Hepatic stellate cell (primary cell): ENCODE measurements around the gene PCDHB1.
A peak's percentile ranks its signal among the peaks of the same experiment; 100 is the strongest.

Experiments used
- DNase-seq: peaks from one replicate; pipeline ENCODE4 v3.0.0; 2011; ENCODE audit warnings: low spot score

PCDHB1 gene

GRCh38 chr5:141050622-141051520 is at the start of gene PCDHB1:
PCDHB1 (plus strand) TSS chr5:141051374; CDS start chr5:141051471, 97 bp downstream.
- DNase-seq: no peak

- DNase-seq: no peak
Observed at GRCh38 chr5:141001446-141001843, 49.7 kb upstream of the PCDHB1 start.

- no peak for DNase-seq
Observed at GRCh38 chr5:141001844-141002604, 49.1 kb upstream of the PCDHB1 start.

- no peak for DNase-seq
Observed at GRCh38 chr5:141002605-141002965, 48.6 kb upstream of the PCDHB1 start.

GRCh38 chr5:141003031-141003430 is 48.1 kb upstream of the PCDHB1 start:
- no peak for DNase-seq

- DNase-seq: no peak
Observed at GRCh38 chr5:141003791-141004611, 47.2 kb upstream of the PCDHB1 start.

- DNase-seq: no peak
Observed at GRCh38 chr5:141007791-141008190, 43.4 kb upstream of the PCDHB1 start.

GRCh38 chr5:141010047-141010793 is 41.0 kb upstream of the PCDHB1 start:
- DNase-seq: no peak

GRCh38 chr5:141017943-141018342 is 33.2 kb upstream of the PCDHB1 start:
- DNase-seq: no peak

GRCh38 chr5:141022384-141022783 is 28.8 kb upstream of the PCDHB1 start:
- no peak for DNase-seq

GRCh38 chr5:141031006-141031405 is 20.2 kb upstream of the PCDHB1 start:
- DNase-seq: no peak

GRCh38 chr5:141032626-141033025 is 18.5 kb upstream of the PCDHB1 start:
- DNase-seq: no peak

GRCh38 chr5:141039061-141039460 is 12.1 kb upstream of the PCDHB1 start:
- DNase-seq: no peak

- no peak for DNase-seq
Observed at GRCh38 chr5:141039517-141039916, 11.7 kb upstream of the PCDHB1 start.

GRCh38 chr5:141040093-141040770 is 10.9 kb upstream of the PCDHB1 start:
- no peak for DNase-seq

GRCh38 chr5:141040771-141041426 is 10.3 kb upstream of the PCDHB1 start:
- DNase-seq: peak; percentile 52

GRCh38 chr5:141041427-141041785 is 9.8 kb upstream of the PCDHB1 start:
- no peak for DNase-seq

GRCh38 chr5:141042555-141042954 is 8.6 kb upstream of the PCDHB1 start:
- DNase-seq: no peak

- DNase-seq: no peak
Observed at GRCh38 chr5:141051521-141051866, 320 bp downstream of the PCDHB1 start.

GRCh38 chr5:141077826-141078225 is 26.7 kb downstream of the PCDHB1 start:
- DNase-seq: no peak

GRCh38 chr5:141082228-141082627 is 31.1 kb downstream of the PCDHB1 start:
- DNase-seq: no peak
